Activated CD8-positive, alpha-beta memory T cell treated with anti-CD3 and anti-CD28 coated beads, Interleukin-2, amount 50 U/mL, for 24 hours (primary cell): ENCODE data around the gene FURIN.
A peak's percentile ranks its signal among the peaks of the same experiment; 100 is the strongest.
"Not testable (repeated sequence)": the region's sequence is repeated elsewhere in the genome, so short reads cannot be mapped to it uniquely, and the experiment has no call there.

Experiments used
- DNase-seq: peaks from one replicate; pipeline ENCODE4 v3.0.0-alpha.2; 2020; ENCODE audit errors: extremely low read depth

FURIN gene

GRCh38 chr15:90883526-90883975, 15.2 kb downstream of the FURIN start:
- DNase-seq: no peak

- no peak for DNase-seq
These were observed 15.8 kb downstream of the FURIN start, which contains the start of gene FES for GRCh38 chr15:90883976-90884718. FES (plus strand) TSS chr15:90884504; CDS start chr15:90885046, 542 bp downstream.

- DNase-seq: no peak
These were observed 16.5 kb downstream of the FURIN start for GRCh38 chr15:90884719-90885431.

- DNase-seq: peak; percentile 52
These were observed 17.3 kb downstream of the FURIN start for GRCh38 chr15:90885432-90886290.

GRCh38 chr15:90886291-90886614, 17.9 kb downstream of the FURIN start:
- no peak for DNase-seq

- no peak for DNase-seq
These were observed 18.7 kb downstream of the FURIN start for GRCh38 chr15:90887037-90887481.

- no peak for DNase-seq
These were observed 20.9 kb downstream of the FURIN start for GRCh38 chr15:90889313-90889730.

GRCh38 chr15:90889736-90890456, 21.5 kb downstream of the FURIN start:
- DNase-seq: no peak

- no peak for DNase-seq
These were observed 22.5 kb downstream of the FURIN start for GRCh38 chr15:90890839-90891238.

- no peak for DNase-seq
These were observed 23.1 kb downstream of the FURIN start for GRCh38 chr15:90891346-90891949.

GRCh38 chr15:90892023-90892422, 23.6 kb downstream of the FURIN start:
- no peak for DNase-seq

- no peak for DNase-seq
These were observed 24.2 kb downstream of the FURIN start for GRCh38 chr15:90892498-90893174.

GRCh38 chr15:90893175-90894090, 25.0 kb downstream of the FURIN start:
- DNase-seq: no peak

GRCh38 chr15:90895571-90896117, 27.3 kb downstream of the FURIN start:
- DNase-seq: no peak

GRCh38 chr15:90897131-90897655, 28.8 kb downstream of the FURIN start:
- not testable (repeated sequence) for DNase-seq

- no peak for DNase-seq
These were observed 33.0 kb downstream of the FURIN start for GRCh38 chr15:90901175-90902039.

GRCh38 chr15:90902040-90902839, 33.9 kb downstream of the FURIN start:
- peak; percentile 34 for DNase-seq
